ENCODE results near the gene ABLIM3. TPM values are rescaled to one million over a fixed set of nuclear protein-coding genes. Genes with fewer than 3 reads are reported as not detected.

ABLIM3 gene
- total and polyA plus RNA-seq, 2 of the 13 experiments (the other 11 are each of a cell fraction or from before 2014, with no cell fraction given): 0.53 to 6.3 TPM

DNA sequence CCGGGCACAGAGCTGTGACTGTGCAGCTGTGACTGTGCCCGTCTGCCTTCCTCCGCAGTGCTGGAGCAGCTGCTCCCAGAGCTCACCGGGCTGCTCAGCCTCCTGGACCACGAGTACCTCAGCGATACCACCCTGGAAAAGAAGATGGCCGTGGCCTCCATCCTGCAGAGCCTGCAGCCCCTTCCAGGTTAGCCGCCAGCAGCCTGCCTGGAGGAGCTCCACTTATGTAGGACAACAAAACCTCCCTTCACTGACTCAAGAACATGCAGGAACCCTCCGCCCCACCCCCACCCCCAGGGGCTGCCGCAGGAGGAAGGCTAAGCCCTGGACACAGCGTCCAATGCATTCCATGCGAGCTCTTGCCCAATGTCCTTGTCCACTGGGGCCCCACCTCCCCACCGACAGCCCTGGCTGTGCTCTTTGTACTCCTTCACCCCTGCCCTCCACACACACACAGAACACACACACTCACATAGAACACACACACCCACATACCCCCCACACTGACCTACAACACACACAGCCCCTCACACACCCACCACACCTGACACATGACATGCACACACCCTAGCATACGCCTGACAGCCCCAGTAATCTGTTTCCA is 158.3 kb downstream of the ABLIM3 start (continued):
- TF ChIP-seq ELF3 (CRISPR knock-in tag; IDR thresholded peaks at IDR 0.05) (peak; percentile 52; the same call in 1 of the 2 replicates), ZNF292 (CRISPR knock-in tag; IDR thresholded peaks at IDR 0.05; ENCODE audit: borderline replicate concordance, low read depth) (peak; percentile 67; the same call in 1 of the 2 replicates), ISL2 (CRISPR knock-in tag; IDR thresholded peaks at IDR 0.05) (no peak), YEATS4 (CRISPR knock-in tag; IDR thresholded peaks at IDR 0.05; ENCODE audit: borderline replicate concordance) (no peak), ZNF781 (CRISPR knock-in tag; IDR thresholded peaks at IDR 0.05; ENCODE audit: borderline replicate concordance, not compliant biosample characterization) (no peak), RXRA (CRISPR knock-in tag; IDR thresholded peaks at IDR 0.05) (peak; percentile 43; the same call in 1 of the 2 replicates), ZNF782 (CRISPR knock-in tag; IDR thresholded peaks at IDR 0.05; ENCODE audit: borderline replicate concordance) (0 out of 2 replicates have a peak, but pooled peaks have one; percentile 37), RFX5 (IDR thresholded peaks at IDR 0.05; ENCODE audit: low read depth, low read length) (0 out of 2 replicates have a peak, but pooled peaks have one; percentile 11), ESRRA (CRISPR knock-in tag; IDR thresholded peaks at IDR 0.05; ENCODE audit: low read depth) (peak; percentile 38; the same call in 1 of the 2 replicates), HNF4G (IDR thresholded peaks at IDR 0.05; ENCODE audit: borderline replicate concordance, low read depth, low read length) (0 out of 2 replicates have a peak, but pooled peaks have one; percentile 27), HNF4G (CRISPR knock-in tag; IDR thresholded peaks at IDR 0.05; ENCODE audit: borderline replicate concordance, low read depth) (no peak), ZNF446 (CRISPR knock-in tag; IDR thresholded peaks at IDR 0.05) (no peak), TEAD3 (CRISPR knock-in tag; optimal IDR thresholded peaks at IDR 0.05; ENCODE audit: borderline replicate concordance) (peak; percentile 94), ZNF264 (CRISPR knock-in tag; IDR thresholded peaks at IDR 0.05) (no peak)
- TF ChIP-seq, protein P1, sequence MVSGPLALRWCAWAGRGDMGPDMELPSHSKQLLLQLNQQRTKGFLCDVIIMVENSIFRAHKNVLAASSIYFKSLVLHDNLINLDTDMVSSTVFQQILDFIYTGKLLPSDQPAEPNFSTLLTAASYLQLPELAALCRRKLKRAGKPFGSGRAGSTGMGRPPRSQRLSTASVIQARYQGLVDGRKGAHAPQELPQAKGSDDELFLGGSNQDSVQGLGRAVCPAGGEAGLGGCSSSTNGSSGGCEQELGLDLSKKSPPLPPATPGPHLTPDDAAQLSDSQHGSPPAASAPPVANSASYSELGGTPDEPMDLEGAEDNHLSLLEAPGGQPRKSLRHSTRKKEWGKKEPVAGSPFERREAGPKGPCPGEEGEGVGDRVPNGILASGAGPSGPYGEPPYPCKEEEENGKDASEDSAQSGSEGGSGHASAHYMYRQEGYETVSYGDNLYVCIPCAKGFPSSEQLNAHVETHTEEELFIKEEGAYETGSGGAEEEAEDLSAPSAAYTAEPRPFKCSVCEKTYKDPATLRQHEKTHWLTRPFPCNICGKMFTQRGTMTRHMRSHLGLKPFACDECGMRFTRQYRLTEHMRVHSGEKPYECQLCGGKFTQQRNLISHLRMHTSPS (CRISPR knock-in tag; IDR thresholded peaks at IDR 0.05; ENCODE audit: low read depth): 0 out of 2 replicates have a peak, but pooled peaks have one; percentile 21
- TF ChIP-seq, protein P2, sequence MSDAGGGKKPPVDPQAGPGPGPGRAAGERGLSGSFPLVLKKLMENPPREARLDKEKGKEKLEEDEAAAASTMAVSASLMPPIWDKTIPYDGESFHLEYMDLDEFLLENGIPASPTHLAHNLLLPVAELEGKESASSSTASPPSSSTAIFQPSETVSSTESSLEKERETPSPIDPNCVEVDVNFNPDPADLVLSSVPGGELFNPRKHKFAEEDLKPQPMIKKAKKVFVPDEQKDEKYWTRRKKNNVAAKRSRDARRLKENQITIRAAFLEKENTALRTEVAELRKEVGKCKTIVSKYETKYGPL (CRISPR knock-in tag; IDR thresholded peaks at IDR 0.05): no peak
- TF ChIP-seq, protein P3, sequence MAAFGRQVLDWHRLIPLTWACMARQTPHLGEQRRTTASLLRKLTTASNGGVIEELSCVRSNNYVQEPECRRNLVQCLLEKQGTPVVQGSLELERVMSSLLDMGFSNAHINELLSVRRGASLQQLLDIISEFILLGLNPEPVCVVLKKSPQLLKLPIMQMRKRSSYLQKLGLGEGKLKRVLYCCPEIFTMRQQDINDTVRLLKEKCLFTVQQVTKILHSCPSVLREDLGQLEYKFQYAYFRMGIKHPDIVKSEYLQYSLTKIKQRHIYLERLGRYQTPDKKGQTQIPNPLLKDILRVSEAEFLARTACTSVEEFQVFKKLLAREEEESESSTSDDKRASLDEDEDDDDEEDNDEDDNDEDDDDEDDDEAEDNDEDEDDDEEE (CRISPR knock-in tag; IDR thresholded peaks at IDR 0.05): 0 out of 2 replicates have a peak, but pooled peaks have one; percentile 49
- TF ChIP-seq, protein P4, sequence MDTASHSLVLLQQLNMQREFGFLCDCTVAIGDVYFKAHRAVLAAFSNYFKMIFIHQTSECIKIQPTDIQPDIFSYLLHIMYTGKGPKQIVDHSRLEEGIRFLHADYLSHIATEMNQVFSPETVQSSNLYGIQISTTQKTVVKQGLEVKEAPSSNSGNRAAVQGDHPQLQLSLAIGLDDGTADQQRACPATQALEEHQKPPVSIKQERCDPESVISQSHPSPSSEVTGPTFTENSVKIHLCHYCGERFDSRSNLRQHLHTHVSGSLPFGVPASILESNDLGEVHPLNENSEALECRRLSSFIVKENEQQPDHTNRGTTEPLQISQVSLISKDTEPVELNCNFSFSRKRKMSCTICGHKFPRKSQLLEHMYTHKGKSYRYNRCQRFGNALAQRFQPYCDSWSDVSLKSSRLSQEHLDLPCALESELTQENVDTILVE (CRISPR knock-in tag; IDR thresholded peaks at IDR 0.05): no peak
- TF ChIP-seq, protein P5, sequence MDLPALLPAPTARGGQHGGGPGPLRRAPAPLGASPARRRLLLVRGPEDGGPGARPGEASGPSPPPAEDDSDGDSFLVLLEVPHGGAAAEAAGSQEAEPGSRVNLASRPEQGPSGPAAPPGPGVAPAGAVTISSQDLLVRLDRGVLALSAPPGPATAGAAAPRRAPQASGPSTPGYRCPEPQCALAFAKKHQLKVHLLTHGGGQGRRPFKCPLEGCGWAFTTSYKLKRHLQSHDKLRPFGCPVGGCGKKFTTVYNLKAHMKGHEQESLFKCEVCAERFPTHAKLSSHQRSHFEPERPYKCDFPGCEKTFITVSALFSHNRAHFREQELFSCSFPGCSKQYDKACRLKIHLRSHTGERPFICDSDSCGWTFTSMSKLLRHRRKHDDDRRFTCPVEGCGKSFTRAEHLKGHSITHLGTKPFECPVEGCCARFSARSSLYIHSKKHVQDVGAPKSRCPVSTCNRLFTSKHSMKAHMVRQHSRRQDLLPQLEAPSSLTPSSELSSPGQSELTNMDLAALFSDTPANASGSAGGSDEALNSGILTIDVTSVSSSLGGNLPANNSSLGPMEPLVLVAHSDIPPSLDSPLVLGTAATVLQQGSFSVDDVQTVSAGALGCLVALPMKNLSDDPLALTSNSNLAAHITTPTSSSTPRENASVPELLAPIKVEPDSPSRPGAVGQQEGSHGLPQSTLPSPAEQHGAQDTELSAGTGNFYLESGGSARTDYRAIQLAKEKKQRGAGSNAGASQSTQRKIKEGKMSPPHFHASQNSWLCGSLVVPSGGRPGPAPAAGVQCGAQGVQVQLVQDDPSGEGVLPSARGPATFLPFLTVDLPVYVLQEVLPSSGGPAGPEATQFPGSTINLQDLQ (CRISPR knock-in tag; IDR thresholded peaks at IDR 0.05): no peak
